Endothelial cell of umbilical vein (primary cell): Measurements from ENCODE around the gene SLC43A1.

ENCODE experiments used
- EZH2 ChIP-seq: IDR thresholded peaks from 2 replicates; pipeline ENCODE4 v1.6.1; 2012; ENCODE audit warnings: borderline replicate concordance, low read depth, mild to moderate bottlenecking, moderate library complexity, low read length, inconsistent platforms; ENCODE audit not compliant: severe bottlenecking
- JUN ChIP-seq: IDR thresholded peaks from 2 replicates; pipeline ENCODE4 v1.6.1; 2011; ENCODE audit warnings: borderline replicate concordance, low read depth; ENCODE audit not compliant: insufficient read length, insufficient read depth
- MYC ChIP-seq: IDR thresholded peaks from one replicate; pipeline ENCODE4 v1.6.1; 2011; ENCODE audit warnings: mild to moderate bottlenecking, low read depth, low read length
- POLR2A ChIP-seq: IDR thresholded peaks from 2 replicates; pipeline ENCODE4 v1.6.1; 2012; ENCODE audit warnings: low read depth, mild to moderate bottlenecking, control low read depth, low read length
- POLR2AphosphoS5 ChIP-seq: IDR thresholded peaks from 2 replicates; pipeline ENCODE4 v1.6.1; 2012; ENCODE audit warnings: low read depth, mild to moderate bottlenecking, control low read depth, low read length, moderate library complexity; ENCODE audit not compliant: insufficient read depth
- TF ChIP-seq, protein P1 (sequence below), 2 donors: IDR thresholded peaks; 1 replicate in 1 of 2; 2 replicates in 1 of 2; pipeline ENCODE4 v1.5.1; 2011; ENCODE audit warnings: low read length in 2 of 2, mild to moderate bottlenecking in 2 of 2, moderate library complexity in 2 of 2, control low read depth in 1 of 2, inconsistent platforms in 1 of 2, low read depth in 1 of 2; ENCODE audit not compliant: insufficient read depth in 1 of 2; ENCODE audit errors: extremely low read depth in 1 of 2
- TF ChIP-seq, protein P2 (sequence below): IDR thresholded peaks from 2 replicates; pipeline ENCODE4 v1.6.1; 2011; ENCODE audit not compliant: insufficient read depth, insufficient read length

DNA sequence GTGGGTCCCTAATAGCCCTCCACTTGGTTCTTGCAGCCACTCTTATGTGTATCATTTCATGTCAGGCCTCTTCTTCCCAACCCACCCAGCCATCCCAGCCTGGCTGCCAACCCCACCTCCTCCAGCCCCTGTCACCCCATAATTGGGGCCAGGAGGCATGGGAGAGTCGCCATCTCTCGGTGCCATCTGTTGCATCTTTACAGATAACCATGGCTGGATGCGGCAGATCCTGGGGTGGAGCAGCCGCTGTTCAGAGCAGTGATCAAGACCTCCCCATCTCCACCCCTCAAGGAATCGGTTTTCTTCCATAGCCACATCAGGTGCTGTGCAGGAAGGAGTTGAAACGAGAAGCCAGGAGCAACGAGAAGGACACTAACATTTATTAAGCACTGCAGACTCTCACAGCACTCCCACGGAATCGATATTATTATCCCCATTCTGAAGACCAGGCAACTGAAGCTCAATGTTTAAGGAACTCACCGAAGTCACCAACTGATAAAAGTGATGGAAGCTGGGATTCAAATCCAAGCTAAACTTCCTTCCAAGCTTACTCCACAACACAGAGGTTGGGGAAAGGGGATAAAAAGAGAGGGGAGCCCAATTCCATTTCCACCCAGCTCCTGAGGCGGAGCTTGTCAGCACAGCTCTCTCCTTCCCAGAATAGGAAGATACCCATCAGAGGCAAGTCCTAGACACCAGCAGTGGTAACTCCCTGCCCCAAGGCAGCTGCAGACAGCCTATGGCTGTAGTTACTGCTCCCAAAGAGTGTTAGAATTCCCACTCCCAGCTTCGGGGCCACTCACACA, 2.7 kb downstream of the SLC43A1 start:
- TF ChIP-seq, protein P1, sequence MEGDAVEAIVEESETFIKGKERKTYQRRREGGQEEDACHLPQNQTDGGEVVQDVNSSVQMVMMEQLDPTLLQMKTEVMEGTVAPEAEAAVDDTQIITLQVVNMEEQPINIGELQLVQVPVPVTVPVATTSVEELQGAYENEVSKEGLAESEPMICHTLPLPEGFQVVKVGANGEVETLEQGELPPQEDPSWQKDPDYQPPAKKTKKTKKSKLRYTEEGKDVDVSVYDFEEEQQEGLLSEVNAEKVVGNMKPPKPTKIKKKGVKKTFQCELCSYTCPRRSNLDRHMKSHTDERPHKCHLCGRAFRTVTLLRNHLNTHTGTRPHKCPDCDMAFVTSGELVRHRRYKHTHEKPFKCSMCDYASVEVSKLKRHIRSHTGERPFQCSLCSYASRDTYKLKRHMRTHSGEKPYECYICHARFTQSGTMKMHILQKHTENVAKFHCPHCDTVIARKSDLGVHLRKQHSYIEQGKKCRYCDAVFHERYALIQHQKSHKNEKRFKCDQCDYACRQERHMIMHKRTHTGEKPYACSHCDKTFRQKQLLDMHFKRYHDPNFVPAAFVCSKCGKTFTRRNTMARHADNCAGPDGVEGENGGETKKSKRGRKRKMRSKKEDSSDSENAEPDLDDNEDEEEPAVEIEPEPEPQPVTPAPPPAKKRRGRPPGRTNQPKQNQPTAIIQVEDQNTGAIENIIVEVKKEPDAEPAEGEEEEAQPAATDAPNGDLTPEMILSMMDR (IDR thresholded peaks at IDR 0.05; ENCODE audit: extremely low read depth in 1 of 2, insufficient read depth in 1 of 2, low read depth in 1 of 2, low read length in 2 of 2) = no peak
- no peak for TF ChIP-seq EZH2
- TF ChIP-seq POLR2A = no peak
- TF ChIP-seq POLR2AphosphoS5 = no peak
- no peak for TF ChIP-seq JUN
- TF ChIP-seq, protein P2, sequence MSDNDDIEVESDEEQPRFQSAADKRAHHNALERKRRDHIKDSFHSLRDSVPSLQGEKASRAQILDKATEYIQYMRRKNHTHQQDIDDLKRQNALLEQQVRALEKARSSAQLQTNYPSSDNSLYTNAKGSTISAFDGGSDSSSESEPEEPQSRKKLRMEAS = no peak
- no peak for TF ChIP-seq MYC
